ENCODE results near the gene METTL13.

METTL13 gene

DNA sequence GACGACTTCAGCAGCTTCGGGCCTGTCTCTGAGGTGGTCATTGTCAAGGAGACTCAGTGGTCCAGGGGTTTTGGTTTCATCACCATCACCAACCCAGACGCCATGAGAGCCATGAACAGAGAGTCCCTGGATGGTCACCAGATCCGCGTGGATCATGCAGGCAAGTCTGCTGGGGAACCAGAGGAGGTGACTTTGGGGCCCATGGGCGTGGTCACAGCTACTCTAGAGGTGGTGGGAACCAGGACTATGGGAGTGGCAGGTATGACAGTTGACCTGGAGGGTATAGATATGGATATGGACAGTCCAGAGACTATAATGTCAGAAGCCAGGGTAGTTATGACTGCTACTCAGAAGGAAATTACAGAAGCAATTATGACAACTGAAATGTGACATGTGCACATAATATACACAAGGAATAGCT, 19.3 kb upstream of the METTL13 start:
- TF ChIP-seq SPI1 (IDR thresholded peaks at IDR 0.05; ENCODE audit: borderline replicate concordance, low read depth) = no peak
- TF ChIP-seq GABPA (IDR thresholded peaks at IDR 0.05; ENCODE audit: low read depth) = no peak
- TF ChIP-seq, protein P1, sequence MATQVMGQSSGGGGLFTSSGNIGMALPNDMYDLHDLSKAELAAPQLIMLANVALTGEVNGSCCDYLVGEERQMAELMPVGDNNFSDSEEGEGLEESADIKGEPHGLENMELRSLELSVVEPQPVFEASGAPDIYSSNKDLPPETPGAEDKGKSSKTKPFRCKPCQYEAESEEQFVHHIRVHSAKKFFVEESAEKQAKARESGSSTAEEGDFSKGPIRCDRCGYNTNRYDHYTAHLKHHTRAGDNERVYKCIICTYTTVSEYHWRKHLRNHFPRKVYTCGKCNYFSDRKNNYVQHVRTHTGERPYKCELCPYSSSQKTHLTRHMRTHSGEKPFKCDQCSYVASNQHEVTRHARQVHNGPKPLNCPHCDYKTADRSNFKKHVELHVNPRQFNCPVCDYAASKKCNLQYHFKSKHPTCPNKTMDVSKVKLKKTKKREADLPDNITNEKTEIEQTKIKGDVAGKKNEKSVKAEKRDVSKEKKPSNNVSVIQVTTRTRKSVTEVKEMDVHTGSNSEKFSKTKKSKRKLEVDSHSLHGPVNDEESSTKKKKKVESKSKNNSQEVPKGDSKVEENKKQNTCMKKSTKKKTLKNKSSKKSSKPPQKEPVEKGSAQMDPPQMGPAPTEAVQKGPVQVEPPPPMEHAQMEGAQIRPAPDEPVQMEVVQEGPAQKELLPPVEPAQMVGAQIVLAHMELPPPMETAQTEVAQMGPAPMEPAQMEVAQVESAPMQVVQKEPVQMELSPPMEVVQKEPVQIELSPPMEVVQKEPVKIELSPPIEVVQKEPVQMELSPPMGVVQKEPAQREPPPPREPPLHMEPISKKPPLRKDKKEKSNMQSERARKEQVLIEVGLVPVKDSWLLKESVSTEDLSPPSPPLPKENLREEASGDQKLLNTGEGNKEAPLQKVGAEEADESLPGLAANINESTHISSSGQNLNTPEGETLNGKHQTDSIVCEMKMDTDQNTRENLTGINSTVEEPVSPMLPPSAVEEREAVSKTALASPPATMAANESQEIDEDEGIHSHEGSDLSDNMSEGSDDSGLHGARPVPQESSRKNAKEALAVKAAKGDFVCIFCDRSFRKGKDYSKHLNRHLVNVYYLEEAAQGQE (IDR thresholded peaks at IDR 0.05; ENCODE audit: insufficient replicate concordance, low read depth) = no peak
- no peak for TF ChIP-seq POLR2AphosphoS5 (IDR thresholded peaks at IDR 0.05; ENCODE audit: low read depth)
- TF ChIP-seq, protein P2, sequence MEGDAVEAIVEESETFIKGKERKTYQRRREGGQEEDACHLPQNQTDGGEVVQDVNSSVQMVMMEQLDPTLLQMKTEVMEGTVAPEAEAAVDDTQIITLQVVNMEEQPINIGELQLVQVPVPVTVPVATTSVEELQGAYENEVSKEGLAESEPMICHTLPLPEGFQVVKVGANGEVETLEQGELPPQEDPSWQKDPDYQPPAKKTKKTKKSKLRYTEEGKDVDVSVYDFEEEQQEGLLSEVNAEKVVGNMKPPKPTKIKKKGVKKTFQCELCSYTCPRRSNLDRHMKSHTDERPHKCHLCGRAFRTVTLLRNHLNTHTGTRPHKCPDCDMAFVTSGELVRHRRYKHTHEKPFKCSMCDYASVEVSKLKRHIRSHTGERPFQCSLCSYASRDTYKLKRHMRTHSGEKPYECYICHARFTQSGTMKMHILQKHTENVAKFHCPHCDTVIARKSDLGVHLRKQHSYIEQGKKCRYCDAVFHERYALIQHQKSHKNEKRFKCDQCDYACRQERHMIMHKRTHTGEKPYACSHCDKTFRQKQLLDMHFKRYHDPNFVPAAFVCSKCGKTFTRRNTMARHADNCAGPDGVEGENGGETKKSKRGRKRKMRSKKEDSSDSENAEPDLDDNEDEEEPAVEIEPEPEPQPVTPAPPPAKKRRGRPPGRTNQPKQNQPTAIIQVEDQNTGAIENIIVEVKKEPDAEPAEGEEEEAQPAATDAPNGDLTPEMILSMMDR (IDR thresholded peaks at IDR 0.05; ENCODE audit: insufficient read depth, low read length) = no peak
- Histone ChIP-seq H3K27ac (replicated peaks) (no peak overlapping the region), H3K4me3 (replicated peaks; ENCODE audit: insufficient read depth, low read length) (no peak overlapping the region), H3K27me3 (ENCODE audit: insufficient read depth, poor library complexity, severe bottlenecking) (no peaks in the 10 kb centered on the region)
- DNase-seq (ENCODE audit: low read depth in 1 of 2, low spot score in 1 of 2) = no peak

DNA sequence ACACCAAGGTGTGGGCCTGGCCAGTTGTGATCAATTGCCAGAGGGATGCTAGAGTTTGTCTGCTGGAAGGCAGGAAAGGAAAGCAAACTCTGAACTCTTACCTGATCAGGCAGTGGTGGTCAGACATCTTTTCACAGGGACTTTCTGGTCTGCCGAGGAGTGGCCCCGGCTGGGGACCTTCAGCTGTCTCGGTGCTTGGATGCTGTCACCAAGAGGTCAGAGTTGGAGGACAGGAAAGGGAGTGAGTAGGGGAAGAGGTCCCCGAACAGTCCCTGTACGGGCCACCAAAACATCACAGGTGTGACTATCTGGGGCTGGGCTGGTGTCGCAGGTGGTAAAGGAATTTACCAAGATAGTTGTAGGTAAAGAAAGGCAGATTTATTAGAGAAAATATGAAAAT, 17.7 kb upstream of the METTL13 start:
- TF ChIP-seq GABPA (IDR thresholded peaks at IDR 0.05; ENCODE audit: low read depth) (no peak), SPI1 (IDR thresholded peaks at IDR 0.05; ENCODE audit: borderline replicate concordance, low read depth) (no peak), POLR2AphosphoS5 (IDR thresholded peaks at IDR 0.05; ENCODE audit: low read depth) (no peak)
- TF ChIP-seq, protein P1 (IDR thresholded peaks at IDR 0.05; ENCODE audit: insufficient replicate concordance, low read depth) = no peak
- TF ChIP-seq, protein P2 (IDR thresholded peaks at IDR 0.05; ENCODE audit: insufficient read depth, low read length) = no peak
- H3K27ac ChIP-seq (replicated peaks) = no peak overlapping the region

DNA sequence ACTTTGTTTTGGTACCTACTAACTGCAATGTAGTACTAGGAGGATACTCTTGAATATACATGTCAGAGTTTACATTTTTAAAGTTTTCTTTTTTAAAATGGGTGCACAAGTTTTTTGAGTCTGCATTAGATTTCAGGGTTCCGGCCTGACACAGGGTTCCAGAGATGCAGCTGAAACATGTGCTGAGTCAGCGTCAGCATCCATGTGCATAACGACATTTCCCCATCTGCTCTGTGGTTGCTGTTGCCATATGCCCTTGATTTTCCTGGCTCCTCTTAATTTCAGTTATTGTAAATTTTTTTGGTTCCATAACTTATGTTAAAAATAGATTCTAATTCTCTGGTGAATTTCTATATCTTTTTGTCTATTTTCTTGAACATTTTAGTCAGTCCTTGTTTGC, 12.3 kb upstream of the METTL13 start:
- TF ChIP-seq GABPA (IDR thresholded peaks at IDR 0.05; ENCODE audit: low read depth) = no peak
- no peak for TF ChIP-seq SPI1 (IDR thresholded peaks at IDR 0.05; ENCODE audit: borderline replicate concordance, low read depth)
- TF ChIP-seq, protein P1 (IDR thresholded peaks at IDR 0.05; ENCODE audit: insufficient replicate concordance, low read depth) = no peak
- TF ChIP-seq POLR2AphosphoS5 (IDR thresholded peaks at IDR 0.05; ENCODE audit: low read depth) = no peak
- TF ChIP-seq, protein P2 (IDR thresholded peaks at IDR 0.05; ENCODE audit: insufficient read depth, low read length) = no peak
- DNase-seq (ENCODE audit: low read depth in 1 of 2, low spot score in 1 of 2) = no peak
- no peak overlapping the region for H3K27ac ChIP-seq (replicated peaks)

More for the DNA sequence above, 17.7 kb upstream of the METTL13 start:
- no peak overlapping the region for H3K4me3 ChIP-seq (replicated peaks; ENCODE audit: insufficient read depth, low read length)
- DNase-seq (ENCODE audit: low read depth in 1 of 2, low spot score in 1 of 2) = no peak
- no peaks in the 10 kb centered on the region for H3K27me3 ChIP-seq (ENCODE audit: insufficient read depth, poor library complexity, severe bottlenecking)

More for the DNA sequence above, 12.3 kb upstream of the METTL13 start:
- Histone ChIP-seq H3K4me3 (replicated peaks; ENCODE audit: insufficient read depth, low read length) (no peak overlapping the region), H3K27me3 (ENCODE audit: insufficient read depth, poor library complexity, severe bottlenecking) (no peaks in the 10 kb centered on the region)
